Measurements from ENCODE around the gene FBXO38. TPM values are rescaled to one million over a fixed set of nuclear protein-coding genes. Genes with fewer than 3 reads are reported as not detected.

The FBXO38 gene
- total RNA-seq, 1 experiment from 2014 or later = 35.8 TPM

DNA sequence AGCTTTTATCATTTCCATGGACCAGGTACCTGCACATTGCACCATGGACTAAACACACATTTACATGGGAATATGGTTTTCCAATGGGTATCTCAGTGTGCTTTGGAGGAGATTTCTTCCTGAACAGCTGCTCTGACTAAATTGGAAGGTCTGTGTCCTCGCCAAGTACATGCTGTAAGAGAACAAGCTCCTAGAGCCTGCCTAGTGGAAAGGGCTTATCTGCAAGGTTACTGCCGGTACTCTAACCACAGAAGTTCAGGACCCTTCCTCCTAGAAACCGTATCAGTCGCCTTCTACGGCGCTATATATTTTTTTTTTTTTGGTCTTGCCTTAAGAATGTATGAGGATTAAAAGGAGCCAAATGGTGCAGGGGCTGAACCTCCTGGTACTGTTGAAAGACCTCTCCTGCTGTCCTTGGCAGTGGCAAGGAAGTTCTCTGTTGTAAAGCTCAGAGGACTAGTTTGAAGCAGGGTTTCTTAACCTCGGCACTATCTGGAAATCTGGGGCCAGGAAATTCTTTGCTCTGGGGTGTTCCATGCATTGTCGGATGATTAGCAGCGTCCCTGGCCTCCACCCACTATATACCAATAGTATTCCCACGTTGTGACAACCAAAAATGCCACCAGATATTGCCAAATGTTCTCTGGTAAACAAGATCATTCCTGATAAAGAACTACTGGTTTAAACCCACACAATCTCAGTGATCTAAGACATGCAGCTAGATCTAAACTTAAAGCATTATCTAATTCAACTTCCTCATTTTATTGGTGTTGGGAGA is 107.4 kb downstream of the FBXO38 start:
- no peaks in the 10 kb centered on the region for H3K36me3 Mint-ChIP-seq
- CTCF ChIA-PET = interaction anchor here (1.1 to 1.8 kb wide), 3 partner anchors 93 to 330 kb away, joined by 3 to 7 read pairs (median 4); no protein-coding TSS in a partner anchor

More for the DNA sequence above, 107.4 kb downstream of the FBXO38 start:
- no peaks in the 10 kb centered on the region for H3K4me1 Mint-ChIP-seq
- H3K4me3 Mint-ChIP-seq = no peak overlapping the region
- no peak overlapping the region for H3K27ac Mint-ChIP-seq
- H3K9me3 Mint-ChIP-seq = no peaks in the 10 kb centered on the region
- ATAC-seq (no peak), DNase-seq (ENCODE audit: low spot score) (no peak)
- H3K27me3 Mint-ChIP-seq (ENCODE audit: low read depth) = peaks cover 32% of the 10 kb centered on the region
- TF ChIP-seq CBFB (CRISPR knock-in tag; IDR thresholded peaks at IDR 0.05; ENCODE audit: low read depth) (no peak), ZBTB21 (CRISPR knock-in tag; IDR thresholded peaks at IDR 0.05; ENCODE audit: borderline replicate concordance) (no peak), JUN (CRISPR knock-in tag; IDR thresholded peaks at IDR 0.05) (no peak), FOXK1 (CRISPR knock-in tag; IDR thresholded peaks at IDR 0.05) (no peak), SMAD3 (CRISPR knock-in tag; IDR thresholded peaks at IDR 0.05; ENCODE audit: borderline replicate concordance) (no peak), FOXP1 (CRISPR knock-in tag; IDR thresholded peaks at IDR 0.05; ENCODE audit: borderline replicate concordance) (no peak), ATF1 (CRISPR knock-in tag; IDR thresholded peaks at IDR 0.05) (no peak), ESRRA (CRISPR knock-in tag; IDR thresholded peaks at IDR 0.05; ENCODE audit: borderline replicate concordance) (no peak), FOXJ3 (CRISPR knock-in tag; IDR thresholded peaks at IDR 0.05; ENCODE audit: borderline replicate concordance) (no peak)
- TF ChIP-seq, protein P1, sequence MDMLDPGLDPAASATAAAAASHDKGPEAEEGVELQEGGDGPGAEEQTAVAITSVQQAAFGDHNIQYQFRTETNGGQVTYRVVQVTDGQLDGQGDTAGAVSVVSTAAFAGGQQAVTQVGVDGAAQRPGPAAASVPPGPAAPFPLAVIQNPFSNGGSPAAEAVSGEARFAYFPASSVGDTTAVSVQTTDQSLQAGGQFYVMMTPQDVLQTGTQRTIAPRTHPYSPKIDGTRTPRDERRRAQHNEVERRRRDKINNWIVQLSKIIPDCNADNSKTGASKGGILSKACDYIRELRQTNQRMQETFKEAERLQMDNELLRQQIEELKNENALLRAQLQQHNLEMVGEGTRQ (CRISPR knock-in tag; IDR thresholded peaks at IDR 0.05) = no peak
- TF ChIP-seq, protein P2, sequence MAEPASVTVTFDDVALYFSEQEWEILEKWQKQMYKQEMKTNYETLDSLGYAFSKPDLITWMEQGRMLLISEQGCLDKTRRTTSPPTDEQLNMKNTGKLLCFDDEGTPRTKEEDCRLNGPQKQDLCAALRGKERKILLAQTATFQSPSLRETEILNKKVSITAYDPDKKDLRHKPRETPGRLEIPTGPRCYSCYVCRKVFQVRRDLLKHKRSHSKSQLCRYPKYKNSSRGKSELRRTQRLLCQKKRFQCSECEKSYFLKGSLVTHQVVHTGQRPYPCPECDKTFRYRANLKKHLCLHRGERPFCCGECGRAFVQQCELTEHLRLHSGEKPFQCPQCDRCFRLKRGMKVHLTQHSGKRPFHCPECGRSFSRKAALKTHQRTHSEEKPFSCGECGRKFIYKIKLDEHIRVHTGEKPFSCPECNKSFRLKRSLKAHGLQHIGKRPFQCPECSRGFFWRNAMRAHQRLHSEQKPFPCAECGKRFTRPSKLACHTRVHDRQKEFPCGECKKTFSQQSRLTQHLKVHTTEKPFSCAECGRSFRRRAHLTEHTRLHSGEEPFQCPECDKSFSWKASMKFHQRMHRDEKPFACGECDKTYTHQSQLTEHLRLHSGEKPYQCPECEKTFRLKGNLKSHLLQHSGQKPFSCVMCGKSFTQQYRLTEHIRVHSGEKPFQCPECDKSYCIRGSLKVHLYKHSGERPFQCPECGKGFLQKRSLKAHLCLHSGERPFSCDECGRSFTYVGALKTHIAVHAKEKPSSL (CRISPR knock-in tag; conservative IDR thresholded peaks at IDR 0.05) = no peak
- TF ChIP-seq, protein P3, sequence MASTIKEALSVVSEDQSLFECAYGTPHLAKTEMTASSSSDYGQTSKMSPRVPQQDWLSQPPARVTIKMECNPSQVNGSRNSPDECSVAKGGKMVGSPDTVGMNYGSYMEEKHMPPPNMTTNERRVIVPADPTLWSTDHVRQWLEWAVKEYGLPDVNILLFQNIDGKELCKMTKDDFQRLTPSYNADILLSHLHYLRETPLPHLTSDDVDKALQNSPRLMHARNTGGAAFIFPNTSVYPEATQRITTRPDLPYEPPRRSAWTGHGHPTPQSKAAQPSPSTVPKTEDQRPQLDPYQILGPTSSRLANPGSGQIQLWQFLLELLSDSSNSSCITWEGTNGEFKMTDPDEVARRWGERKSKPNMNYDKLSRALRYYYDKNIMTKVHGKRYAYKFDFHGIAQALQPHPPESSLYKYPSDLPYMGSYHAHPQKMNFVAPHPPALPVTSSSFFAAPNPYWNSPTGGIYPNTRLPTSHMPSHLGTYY (CRISPR knock-in tag; IDR thresholded peaks at IDR 0.05) = no peak
- TF ChIP-seq, protein P4, sequence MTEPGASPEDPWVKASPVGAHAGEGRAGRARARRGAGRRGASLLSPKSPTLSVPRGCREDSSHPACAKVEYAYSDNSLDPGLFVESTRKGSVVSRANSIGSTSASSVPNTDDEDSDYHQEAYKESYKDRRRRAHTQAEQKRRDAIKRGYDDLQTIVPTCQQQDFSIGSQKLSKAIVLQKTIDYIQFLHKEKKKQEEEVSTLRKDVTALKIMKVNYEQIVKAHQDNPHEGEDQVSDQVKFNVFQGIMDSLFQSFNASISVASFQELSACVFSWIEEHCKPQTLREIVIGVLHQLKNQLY (CRISPR knock-in tag; IDR thresholded peaks at IDR 0.05) = no peak
- TF ChIP-seq, protein P5, sequence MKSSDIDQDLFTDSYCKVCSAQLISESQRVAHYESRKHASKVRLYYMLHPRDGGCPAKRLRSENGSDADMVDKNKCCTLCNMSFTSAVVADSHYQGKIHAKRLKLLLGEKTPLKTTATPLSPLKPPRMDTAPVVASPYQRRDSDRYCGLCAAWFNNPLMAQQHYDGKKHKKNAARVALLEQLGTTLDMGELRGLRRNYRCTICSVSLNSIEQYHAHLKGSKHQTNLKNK (CRISPR knock-in tag; IDR thresholded peaks at IDR 0.05) = no peak
- TF ChIP-seq, protein P6, sequence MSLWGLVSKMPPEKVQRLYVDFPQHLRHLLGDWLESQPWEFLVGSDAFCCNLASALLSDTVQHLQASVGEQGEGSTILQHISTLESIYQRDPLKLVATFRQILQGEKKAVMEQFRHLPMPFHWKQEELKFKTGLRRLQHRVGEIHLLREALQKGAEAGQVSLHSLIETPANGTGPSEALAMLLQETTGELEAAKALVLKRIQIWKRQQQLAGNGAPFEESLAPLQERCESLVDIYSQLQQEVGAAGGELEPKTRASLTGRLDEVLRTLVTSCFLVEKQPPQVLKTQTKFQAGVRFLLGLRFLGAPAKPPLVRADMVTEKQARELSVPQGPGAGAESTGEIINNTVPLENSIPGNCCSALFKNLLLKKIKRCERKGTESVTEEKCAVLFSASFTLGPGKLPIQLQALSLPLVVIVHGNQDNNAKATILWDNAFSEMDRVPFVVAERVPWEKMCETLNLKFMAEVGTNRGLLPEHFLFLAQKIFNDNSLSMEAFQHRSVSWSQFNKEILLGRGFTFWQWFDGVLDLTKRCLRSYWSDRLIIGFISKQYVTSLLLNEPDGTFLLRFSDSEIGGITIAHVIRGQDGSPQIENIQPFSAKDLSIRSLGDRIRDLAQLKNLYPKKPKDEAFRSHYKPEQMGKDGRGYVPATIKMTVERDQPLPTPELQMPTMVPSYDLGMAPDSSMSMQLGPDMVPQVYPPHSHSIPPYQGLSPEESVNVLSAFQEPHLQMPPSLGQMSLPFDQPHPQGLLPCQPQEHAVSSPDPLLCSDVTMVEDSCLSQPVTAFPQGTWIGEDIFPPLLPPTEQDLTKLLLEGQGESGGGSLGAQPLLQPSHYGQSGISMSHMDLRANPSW (CRISPR knock-in tag; conservative IDR thresholded peaks at IDR 0.05; ENCODE audit: low read depth) = no peak
- TF ChIP-seq, protein P7, sequence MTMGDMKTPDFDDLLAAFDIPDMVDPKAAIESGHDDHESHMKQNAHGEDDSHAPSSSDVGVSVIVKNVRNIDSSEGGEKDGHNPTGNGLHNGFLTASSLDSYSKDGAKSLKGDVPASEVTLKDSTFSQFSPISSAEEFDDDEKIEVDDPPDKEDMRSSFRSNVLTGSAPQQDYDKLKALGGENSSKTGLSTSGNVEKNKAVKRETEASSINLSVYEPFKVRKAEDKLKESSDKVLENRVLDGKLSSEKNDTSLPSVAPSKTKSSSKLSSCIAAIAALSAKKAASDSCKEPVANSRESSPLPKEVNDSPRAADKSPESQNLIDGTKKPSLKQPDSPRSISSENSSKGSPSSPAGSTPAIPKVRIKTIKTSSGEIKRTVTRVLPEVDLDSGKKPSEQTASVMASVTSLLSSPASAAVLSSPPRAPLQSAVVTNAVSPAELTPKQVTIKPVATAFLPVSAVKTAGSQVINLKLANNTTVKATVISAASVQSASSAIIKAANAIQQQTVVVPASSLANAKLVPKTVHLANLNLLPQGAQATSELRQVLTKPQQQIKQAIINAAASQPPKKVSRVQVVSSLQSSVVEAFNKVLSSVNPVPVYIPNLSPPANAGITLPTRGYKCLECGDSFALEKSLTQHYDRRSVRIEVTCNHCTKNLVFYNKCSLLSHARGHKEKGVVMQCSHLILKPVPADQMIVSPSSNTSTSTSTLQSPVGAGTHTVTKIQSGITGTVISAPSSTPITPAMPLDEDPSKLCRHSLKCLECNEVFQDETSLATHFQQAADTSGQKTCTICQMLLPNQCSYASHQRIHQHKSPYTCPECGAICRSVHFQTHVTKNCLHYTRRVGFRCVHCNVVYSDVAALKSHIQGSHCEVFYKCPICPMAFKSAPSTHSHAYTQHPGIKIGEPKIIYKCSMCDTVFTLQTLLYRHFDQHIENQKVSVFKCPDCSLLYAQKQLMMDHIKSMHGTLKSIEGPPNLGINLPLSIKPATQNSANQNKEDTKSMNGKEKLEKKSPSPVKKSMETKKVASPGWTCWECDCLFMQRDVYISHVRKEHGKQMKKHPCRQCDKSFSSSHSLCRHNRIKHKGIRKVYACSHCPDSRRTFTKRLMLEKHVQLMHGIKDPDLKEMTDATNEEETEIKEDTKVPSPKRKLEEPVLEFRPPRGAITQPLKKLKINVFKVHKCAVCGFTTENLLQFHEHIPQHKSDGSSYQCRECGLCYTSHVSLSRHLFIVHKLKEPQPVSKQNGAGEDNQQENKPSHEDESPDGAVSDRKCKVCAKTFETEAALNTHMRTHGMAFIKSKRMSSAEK (CRISPR knock-in tag; IDR thresholded peaks at IDR 0.05; ENCODE audit: borderline replicate concordance) = no peak
- TF ChIP-seq, protein P8, sequence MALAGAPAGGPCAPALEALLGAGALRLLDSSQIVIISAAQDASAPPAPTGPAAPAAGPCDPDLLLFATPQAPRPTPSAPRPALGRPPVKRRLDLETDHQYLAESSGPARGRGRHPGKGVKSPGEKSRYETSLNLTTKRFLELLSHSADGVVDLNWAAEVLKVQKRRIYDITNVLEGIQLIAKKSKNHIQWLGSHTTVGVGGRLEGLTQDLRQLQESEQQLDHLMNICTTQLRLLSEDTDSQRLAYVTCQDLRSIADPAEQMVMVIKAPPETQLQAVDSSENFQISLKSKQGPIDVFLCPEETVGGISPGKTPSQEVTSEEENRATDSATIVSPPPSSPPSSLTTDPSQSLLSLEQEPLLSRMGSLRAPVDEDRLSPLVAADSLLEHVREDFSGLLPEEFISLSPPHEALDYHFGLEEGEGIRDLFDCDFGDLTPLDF (CRISPR knock-in tag; IDR thresholded peaks at IDR 0.05) = no peak
- POLR2A ChIA-PET = no interaction called here
